Peyer's patch (tissue), 4 donors: ENCODE measurements around the gene DSCAML1.

ENCODE experiments used
- POLR2A ChIP-seq, 2 donors: fragments of 450-650 bp; IDR thresholded peaks; one replicate each; pipeline ENCODE4 v1.5.1; 2017; ENCODE audit warnings: antibody characterized with exemption in 2 of 2, mild to moderate bottlenecking in 2 of 2, moderate library complexity in 2 of 2
- TF ChIP-seq, protein P1 (sequence below), 6 experiments: fragments of 450-650 bp in 4 of 6; fragments of 200-600 bp in 2 of 6; sonication (generic) in 1 of 6; IDR thresholded peaks; one replicate each; pipeline ENCODE4 v1.5.1; 2017 to 2019; ENCODE audit warnings: antibody characterized with exemption in 6 of 6, mild to moderate bottlenecking in 3 of 6, moderate library complexity in 1 of 6

GRCh38 chr11:117420598-117420997 lies 376.4 kb downstream of the DSCAML1 start:
- TF ChIP-seq, protein P1, sequence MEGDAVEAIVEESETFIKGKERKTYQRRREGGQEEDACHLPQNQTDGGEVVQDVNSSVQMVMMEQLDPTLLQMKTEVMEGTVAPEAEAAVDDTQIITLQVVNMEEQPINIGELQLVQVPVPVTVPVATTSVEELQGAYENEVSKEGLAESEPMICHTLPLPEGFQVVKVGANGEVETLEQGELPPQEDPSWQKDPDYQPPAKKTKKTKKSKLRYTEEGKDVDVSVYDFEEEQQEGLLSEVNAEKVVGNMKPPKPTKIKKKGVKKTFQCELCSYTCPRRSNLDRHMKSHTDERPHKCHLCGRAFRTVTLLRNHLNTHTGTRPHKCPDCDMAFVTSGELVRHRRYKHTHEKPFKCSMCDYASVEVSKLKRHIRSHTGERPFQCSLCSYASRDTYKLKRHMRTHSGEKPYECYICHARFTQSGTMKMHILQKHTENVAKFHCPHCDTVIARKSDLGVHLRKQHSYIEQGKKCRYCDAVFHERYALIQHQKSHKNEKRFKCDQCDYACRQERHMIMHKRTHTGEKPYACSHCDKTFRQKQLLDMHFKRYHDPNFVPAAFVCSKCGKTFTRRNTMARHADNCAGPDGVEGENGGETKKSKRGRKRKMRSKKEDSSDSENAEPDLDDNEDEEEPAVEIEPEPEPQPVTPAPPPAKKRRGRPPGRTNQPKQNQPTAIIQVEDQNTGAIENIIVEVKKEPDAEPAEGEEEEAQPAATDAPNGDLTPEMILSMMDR (IDR thresholded peaks at IDR 0.05), result no peak
- no peak for TF ChIP-seq POLR2A (IDR thresholded peaks at IDR 0.05)
